Measurements from ENCODE around the gene DSG1.
"Not testable (repeated sequence)": the region's sequence is repeated elsewhere in the genome, so short reads cannot be mapped to it uniquely, and the experiment has no call there.

GRCh38 chr18:31289446-31289845 lies 28.5 kb upstream of the DSG1 start:
- TF ChIP-seq, protein P1, sequence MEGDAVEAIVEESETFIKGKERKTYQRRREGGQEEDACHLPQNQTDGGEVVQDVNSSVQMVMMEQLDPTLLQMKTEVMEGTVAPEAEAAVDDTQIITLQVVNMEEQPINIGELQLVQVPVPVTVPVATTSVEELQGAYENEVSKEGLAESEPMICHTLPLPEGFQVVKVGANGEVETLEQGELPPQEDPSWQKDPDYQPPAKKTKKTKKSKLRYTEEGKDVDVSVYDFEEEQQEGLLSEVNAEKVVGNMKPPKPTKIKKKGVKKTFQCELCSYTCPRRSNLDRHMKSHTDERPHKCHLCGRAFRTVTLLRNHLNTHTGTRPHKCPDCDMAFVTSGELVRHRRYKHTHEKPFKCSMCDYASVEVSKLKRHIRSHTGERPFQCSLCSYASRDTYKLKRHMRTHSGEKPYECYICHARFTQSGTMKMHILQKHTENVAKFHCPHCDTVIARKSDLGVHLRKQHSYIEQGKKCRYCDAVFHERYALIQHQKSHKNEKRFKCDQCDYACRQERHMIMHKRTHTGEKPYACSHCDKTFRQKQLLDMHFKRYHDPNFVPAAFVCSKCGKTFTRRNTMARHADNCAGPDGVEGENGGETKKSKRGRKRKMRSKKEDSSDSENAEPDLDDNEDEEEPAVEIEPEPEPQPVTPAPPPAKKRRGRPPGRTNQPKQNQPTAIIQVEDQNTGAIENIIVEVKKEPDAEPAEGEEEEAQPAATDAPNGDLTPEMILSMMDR (IDR thresholded peaks at IDR 0.05; ENCODE audit: low read depth, low read length, poor library complexity, severe bottlenecking), result not testable (repeated sequence)
- not testable (repeated sequence) for TF ChIP-seq EZH2phosphoT487 (IDR thresholded peaks at IDR 0.05; ENCODE audit: borderline replicate concordance, low read length)
